Activated CD4-positive, alpha-beta memory T cell treated with anti-CD3 and anti-CD28 coated beads for 36 hours (primary cell): ENCODE results near the gene ARGLU1. TPM values are rescaled to one million over a fixed set of nuclear protein-coding genes. Genes with fewer than 3 reads are reported as not detected.

Source experiments
- CTCF ChIA-PET: fragments of 350-600 bp; sonication (Branson Sonifier 250); formaldehyde crosslinking; loops from one replicate; lab custom pipeline; 2021; ENCODE audit warnings: antibody characterized with exemption, inconsistent platforms; lab: Charles Lee
- POLR2A ChIA-PET: fragments of 350-600 bp; sonication (Branson Sonifier 250); formaldehyde crosslinking; loops from one replicate; lab custom pipeline; 2021; ENCODE audit warnings: antibody characterized with exemption; lab: Charles Lee
- DNase-seq: peaks from one replicate; pipeline ENCODE4 v3.0.0-alpha.2; 2020
- H3K27ac Mint-ChIP-seq: one replicate; pipeline ENCODE4 v1.8.0; 2021; ENCODE audit warnings: mixed read lengths
- H3K27me3 Mint-ChIP-seq: one replicate; pipeline ENCODE4 v1.8.0; 2021; ENCODE audit warnings: mixed read lengths
- H3K36me3 Mint-ChIP-seq: one replicate; pipeline ENCODE4 v1.8.0; 2021; ENCODE audit warnings: mixed read lengths
- H3K4me1 Mint-ChIP-seq: one replicate; pipeline ENCODE4 v1.8.0; 2021; ENCODE audit warnings: low read depth, mixed read lengths
- H3K4me3 Mint-ChIP-seq: one replicate; pipeline ENCODE4 v1.8.0; 2021; ENCODE audit warnings: mild to moderate bottlenecking, mixed read lengths
- H3K9me3 Mint-ChIP-seq: one replicate; pipeline ENCODE4 v1.8.0; 2021; ENCODE audit warnings: mixed read lengths
- intact Hi-C: fragments of 100-400 bp; cut with micrococcal nuclease; formaldehyde crosslinking; loops from one replicate; pipeline ENCODE4 v1.15.1; 2023
- total RNA-seq, 2 experiments: library from RNA; stranded (reverse); gene quantifications; one replicate each; pipeline ENCODE4 v1.2.3, GENCODE V29; 2021

Gene ARGLU1
- total RNA-seq, 2 experiments from 2014 or later = 81.0 to 87.1 TPM

- DNase-seq = no peak
- no peak overlapping the region for H3K27ac Mint-ChIP-seq
- H3K4me3 Mint-ChIP-seq = no peak overlapping the region
- CTCF ChIA-PET = no interaction called here
- H3K36me3 Mint-ChIP-seq = no peaks in the 10 kb centered on the region
- H3K9me3 Mint-ChIP-seq = no peaks in the 10 kb centered on the region
- H3K27me3 Mint-ChIP-seq = peaks cover 22% of the 10 kb centered on the region
- H3K4me1 Mint-ChIP-seq = peaks cover 2% of the 10 kb centered on the region
- intact Hi-C loops = no loop called here
- POLR2A ChIA-PET = no interaction called here
Measured at GRCh38 chr13:106503730-106504453, 64.0 kb downstream of the ARGLU1 start.

GRCh38 chr13:106503272-106503671 lies 64.7 kb downstream of the ARGLU1 start:
- ChIA-PET CTCF (no interaction called here), POLR2A (no interaction called here)
- Mint-ChIP-seq H3K27me3 (peaks cover 26% of the 10 kb centered on the region), H3K9me3 (no peaks in the 10 kb centered on the region), H3K4me1 (peaks cover 2% of the 10 kb centered on the region), H3K27ac (no peak overlapping the region), H3K4me3 (no peak overlapping the region), H3K36me3 (no peaks in the 10 kb centered on the region)
- intact Hi-C loops = no loop called here
- DNase-seq = no peak

GRCh38 chr13:106500445-106500844 lies 67.5 kb downstream of the ARGLU1 start:
- Mint-ChIP-seq H3K4me3 (no peak overlapping the region), H3K27me3 (peaks cover 33% of the 10 kb centered on the region), H3K4me1 (no peaks in the 10 kb centered on the region), H3K27ac (no peak overlapping the region), H3K9me3 (no peaks in the 10 kb centered on the region), H3K36me3 (no peaks in the 10 kb centered on the region)
- no peak for DNase-seq
- POLR2A ChIA-PET = no interaction called here
- intact Hi-C loops = no loop called here
- CTCF ChIA-PET = interaction anchor here (0.8 kb wide), 1 partner anchor 14 kb away, joined by 4 read pairs; no protein-coding TSS in a partner anchor

GRCh38 chr13:106499896-106500295 lies 68.0 kb downstream of the ARGLU1 start:
- Mint-ChIP-seq H3K9me3 (no peaks in the 10 kb centered on the region), H3K36me3 (no peaks in the 10 kb centered on the region), H3K4me3 (no peak overlapping the region), H3K27me3 (peaks cover 34% of the 10 kb centered on the region), H3K4me1 (no peaks in the 10 kb centered on the region), H3K27ac (no peak overlapping the region)
- POLR2A ChIA-PET = no interaction called here
- CTCF ChIA-PET = no interaction called here
- intact Hi-C loops = no loop called here
- no peak for DNase-seq

- Mint-ChIP-seq H3K27ac (no peak overlapping the region), H3K27me3 (peaks cover 37% of the 10 kb centered on the region), H3K4me1 (no peaks in the 10 kb centered on the region), H3K4me3 (no peak overlapping the region), H3K36me3 (no peaks in the 10 kb centered on the region), H3K9me3 (no peaks in the 10 kb centered on the region)
- ChIA-PET POLR2A (no interaction called here), CTCF (interaction anchor here (0.6 kb wide), 1 partner anchor 171 kb away, joined by 4 read pairs; no protein-coding TSS in a partner anchor)
- no peak for DNase-seq
- intact Hi-C loops = no loop called here
Measured at GRCh38 chr13:106499113-106499512, 68.8 kb downstream of the ARGLU1 start.

- Mint-ChIP-seq H3K9me3 (no peaks in the 10 kb centered on the region), H3K4me1 (peaks cover 2% of the 10 kb centered on the region)
Measured at GRCh38 chr13:106498571-106498970, 69.4 kb downstream of the ARGLU1 start.

GRCh38 chr13:106498158-106498557 lies 69.8 kb downstream of the ARGLU1 start:
- H3K27ac Mint-ChIP-seq = no peak overlapping the region
- POLR2A ChIA-PET = interaction anchor here (0.6 kb wide), 1 partner anchor 151 kb away, joined by 3 read pairs; no protein-coding TSS in a partner anchor
- no peaks in the 10 kb centered on the region for H3K9me3 Mint-ChIP-seq
- intact Hi-C loops = no loop called here
- no peak for DNase-seq
- CTCF ChIA-PET = no interaction called here
- no peak overlapping the region for H3K4me3 Mint-ChIP-seq
- peaks cover 4% of the 10 kb centered on the region for H3K4me1 Mint-ChIP-seq
- peaks cover 45% of the 10 kb centered on the region for H3K27me3 Mint-ChIP-seq
- H3K36me3 Mint-ChIP-seq = no peaks in the 10 kb centered on the region

More at GRCh38 chr13:106498571-106498970, 69.4 kb downstream of the ARGLU1 start:
- CTCF ChIA-PET = no interaction called here
- DNase-seq = no peak
- intact Hi-C loops = no loop called here
- H3K36me3 Mint-ChIP-seq = no peaks in the 10 kb centered on the region
- POLR2A ChIA-PET = interaction anchor here (0.6 kb wide), 1 partner anchor 151 kb away, joined by 3 read pairs; no protein-coding TSS in a partner anchor
- no peak overlapping the region for H3K4me3 Mint-ChIP-seq
- H3K27me3 Mint-ChIP-seq = peaks cover 42% of the 10 kb centered on the region
- H3K27ac Mint-ChIP-seq = no peak overlapping the region

- intact Hi-C loops = no loop called here
- ChIA-PET CTCF (no interaction called here), POLR2A (no interaction called here)
- Mint-ChIP-seq H3K4me3 (no peak overlapping the region), H3K9me3 (no peaks in the 10 kb centered on the region), H3K36me3 (no peaks in the 10 kb centered on the region), H3K27ac (no peak overlapping the region), H3K27me3 (peaks cover 53% of the 10 kb centered on the region), H3K4me1 (peaks cover 4% of the 10 kb centered on the region)
- DNase-seq = no peak
Measured at GRCh38 chr13:106497079-106497478, 70.9 kb downstream of the ARGLU1 start.

- POLR2A ChIA-PET = no interaction called here
- H3K4me3 Mint-ChIP-seq = no peak overlapping the region
- no peak for DNase-seq
- intact Hi-C loops = no loop called here
- CTCF ChIA-PET = no interaction called here
- no peaks in the 10 kb centered on the region for H3K36me3 Mint-ChIP-seq
- no peaks in the 10 kb centered on the region for H3K9me3 Mint-ChIP-seq
- peaks cover 55% of the 10 kb centered on the region for H3K27me3 Mint-ChIP-seq
- H3K4me1 Mint-ChIP-seq = peaks cover 4% of the 10 kb centered on the region
- H3K27ac Mint-ChIP-seq = no peak overlapping the region
Measured at GRCh38 chr13:106496072-106496997, 71.6 kb downstream of the ARGLU1 start.

GRCh38 chr13:106494936-106495335 lies 73.0 kb downstream of the ARGLU1 start:
- Mint-ChIP-seq H3K9me3 (no peaks in the 10 kb centered on the region), H3K27ac (no peak overlapping the region), H3K36me3 (no peaks in the 10 kb centered on the region), H3K4me1 (peaks cover 13% of the 10 kb centered on the region), H3K27me3 (peaks cover 55% of the 10 kb centered on the region), H3K4me3 (no peak overlapping the region)
- ChIA-PET POLR2A (no interaction called here), CTCF (interaction anchor here (0.8 kb wide), 1 partner anchor 11 kb away, joined by 3 read pairs; no protein-coding TSS in a partner anchor)
- no peak for DNase-seq
- intact Hi-C loops = loop anchor here (5.0 kb wide), 1 partner anchor 37 kb away; no protein-coding TSS in a partner anchor

GRCh38 chr13:106494506-106494905 lies 73.4 kb downstream of the ARGLU1 start:
- peaks cover 13% of the 10 kb centered on the region for H3K4me1 Mint-ChIP-seq
- ChIA-PET POLR2A (no interaction called here), CTCF (no interaction called here)
- no peaks in the 10 kb centered on the region for H3K9me3 Mint-ChIP-seq
- H3K4me3 Mint-ChIP-seq = no peak overlapping the region
- H3K27ac Mint-ChIP-seq = no peak overlapping the region
- peaks cover 53% of the 10 kb centered on the region for H3K27me3 Mint-ChIP-seq
- no peaks in the 10 kb centered on the region for H3K36me3 Mint-ChIP-seq
- intact Hi-C loops = loop anchor here (5.0 kb wide), 1 partner anchor 38 kb away; no protein-coding TSS in a partner anchor
- no peak for DNase-seq
